AG04450 (cell line): ENCODE measurements around the gene B4GALT7. TPM values are rescaled to one million over a fixed set of nuclear protein-coding genes. Genes with fewer than 3 reads are reported as not detected.

Experiments
- CTCF ChIA-PET: fragments of 300-600, 350-600 bp; formaldehyde crosslinking; extraction: SDS; loops from one replicate; lab custom pipeline; 2022; ENCODE audit warnings: antibody characterized with exemption, inconsistent platforms; lab: Charles Lee
- POLR2A ChIA-PET: fragments of 350-600 bp; formaldehyde crosslinking; extraction: SDS; loops from one replicate; lab custom pipeline; 2021; ENCODE audit warnings: antibody characterized with exemption, inconsistent platforms; lab: Yijun Ruan, JAX
- DNase-seq: peaks from one replicate; pipeline ENCODE4 v3.0.0-alpha.2; 2011; ENCODE audit warnings: low read depth, low spot score
- H3K27ac ChIP-seq: one replicate; pipeline ENCODE4 v1.5.1; 2012; ENCODE audit warnings: low read depth, low read length, control low read depth
- H3K27me3 ChIP-seq: one replicate; pipeline ENCODE4 v1.6.0; 2012; ENCODE audit warnings: low read length; ENCODE audit not compliant: control insufficient read depth, insufficient read depth
- H3K4me3 ChIP-seq: 2 replicates; pipeline ENCODE4 v1.5.1; 2011; ENCODE audit warnings: mild to moderate bottlenecking, low read depth, low read length, control low read depth
- H3K9me3 ChIP-seq: 2 replicates; pipeline ENCODE4 v1.5.1; 2012; ENCODE audit warnings: low read length; ENCODE audit not compliant: control insufficient read depth, insufficient read depth
- polyA plus RNA-seq: library from polyadenylated mRNA; depleted of rRNA; stranded (reverse); fragments of >200 nt; gene quantifications from 2 replicates; pipeline ENCODE4 v1.2.3, GENCODE V29; 2011
- TF ChIP-seq, protein P1 (sequence below): IDR thresholded peaks from 2 replicates; pipeline ENCODE4 v1.5.1; 2011; ENCODE audit warnings: low read depth, low read length, control low read depth, inconsistent platforms

Gene B4GALT7
- polyA plus RNA-seq, 1 experiment = 18.3 TPM

GRCh38 chr5:177592905-177593304 lies 7.0 kb upstream of the B4GALT7 start:
- H3K9me3 ChIP-seq = peaks cover 5% of the 10 kb centered on the region; the same call in 1 of the 2 replicates
- CTCF ChIA-PET = interaction anchor here (0.6 to 1.9 kb wide), 7 partner anchors 10 to 100 kb away, joined by 3 to 13 read pairs (median 4); no protein-coding TSS in a partner anchor
- POLR2A ChIA-PET = interaction anchor here (0.6 to 1.8 kb wide), 7 partner anchors 14 to 611 kb away, joined by 3 to 14 read pairs (median 4); partner anchors contain the start of genes DDX41 and HNRNPAB
- no peak overlapping the region for H3K27ac ChIP-seq
- H3K27me3 ChIP-seq = peaks cover 10% of the 10 kb centered on the region
- peak overlapping the region; percentile 95 for H3K4me3 ChIP-seq
- TF ChIP-seq, protein P1, sequence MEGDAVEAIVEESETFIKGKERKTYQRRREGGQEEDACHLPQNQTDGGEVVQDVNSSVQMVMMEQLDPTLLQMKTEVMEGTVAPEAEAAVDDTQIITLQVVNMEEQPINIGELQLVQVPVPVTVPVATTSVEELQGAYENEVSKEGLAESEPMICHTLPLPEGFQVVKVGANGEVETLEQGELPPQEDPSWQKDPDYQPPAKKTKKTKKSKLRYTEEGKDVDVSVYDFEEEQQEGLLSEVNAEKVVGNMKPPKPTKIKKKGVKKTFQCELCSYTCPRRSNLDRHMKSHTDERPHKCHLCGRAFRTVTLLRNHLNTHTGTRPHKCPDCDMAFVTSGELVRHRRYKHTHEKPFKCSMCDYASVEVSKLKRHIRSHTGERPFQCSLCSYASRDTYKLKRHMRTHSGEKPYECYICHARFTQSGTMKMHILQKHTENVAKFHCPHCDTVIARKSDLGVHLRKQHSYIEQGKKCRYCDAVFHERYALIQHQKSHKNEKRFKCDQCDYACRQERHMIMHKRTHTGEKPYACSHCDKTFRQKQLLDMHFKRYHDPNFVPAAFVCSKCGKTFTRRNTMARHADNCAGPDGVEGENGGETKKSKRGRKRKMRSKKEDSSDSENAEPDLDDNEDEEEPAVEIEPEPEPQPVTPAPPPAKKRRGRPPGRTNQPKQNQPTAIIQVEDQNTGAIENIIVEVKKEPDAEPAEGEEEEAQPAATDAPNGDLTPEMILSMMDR = no peak
- no peak for DNase-seq

DNA sequence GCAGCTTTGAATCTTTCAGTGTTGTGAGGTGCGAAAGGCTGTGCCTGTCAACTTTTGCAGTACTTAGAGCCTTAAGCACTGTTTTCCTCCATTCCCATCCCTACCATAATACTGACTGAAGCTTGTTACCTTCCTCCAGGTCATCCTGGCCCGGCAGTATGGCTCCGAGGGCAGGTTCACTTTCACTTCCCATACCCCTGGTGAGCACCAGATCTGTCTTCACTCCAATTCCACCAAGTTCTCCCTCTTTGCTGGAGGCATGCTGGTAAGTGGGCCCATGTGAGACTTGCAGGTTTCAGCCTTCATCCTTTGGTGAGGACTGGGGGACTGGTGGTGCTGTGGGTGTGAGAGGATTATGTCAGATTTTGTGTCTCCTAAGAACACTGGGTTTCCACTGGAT lies 6.4 kb upstream of the B4GALT7 start:
- no peak overlapping the region for H3K27ac ChIP-seq

DNA sequence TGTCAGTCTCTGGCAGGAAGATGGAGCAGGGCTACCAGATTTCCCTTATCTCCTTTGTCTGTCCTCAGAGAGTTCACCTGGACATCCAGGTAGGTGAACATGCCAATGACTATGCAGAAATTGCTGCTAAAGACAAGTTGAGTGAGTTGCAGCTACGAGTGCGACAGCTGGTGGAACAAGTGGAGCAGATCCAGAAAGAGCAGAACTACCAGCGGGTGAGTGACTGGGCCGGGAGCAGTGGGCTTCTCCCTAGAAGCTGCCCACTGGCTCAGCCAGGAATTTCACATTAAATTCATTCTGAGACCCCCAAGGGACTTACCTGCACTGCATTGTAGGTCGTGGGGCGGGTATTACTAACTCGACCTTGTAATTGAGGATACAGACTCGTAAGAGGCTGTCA lies 5.9 kb upstream of the B4GALT7 start:
- peaks cover 5% of the 10 kb centered on the region; the same call in 1 of the 2 replicates for H3K9me3 ChIP-seq
- ChIA-PET CTCF (interaction anchor here (1.9 kb wide), 1 partner anchor 13 kb away, joined by 13 read pairs; no protein-coding TSS in a partner anchor), POLR2A (no interaction called here)
- H3K27me3 ChIP-seq = peaks cover 8% of the 10 kb centered on the region
- TF ChIP-seq, protein P1 = no peak
- H3K4me3 ChIP-seq = no peak overlapping the region
- no peak overlapping the region for H3K27ac ChIP-seq
- no peak for DNase-seq

More for the DNA sequence above, 6.4 kb upstream of the B4GALT7 start:
- POLR2A ChIA-PET = interaction anchor here (1.8 kb wide), 1 partner anchor 611 kb away, joined by 3 read pairs; the partner anchor contains the start of gene HNRNPAB
- CTCF ChIA-PET = interaction anchor here (0.9 to 1.9 kb wide), 5 partner anchors 11 to 101 kb away, joined by 3 to 13 read pairs (median 4); no protein-coding TSS in a partner anchor
- peaks cover 5% of the 10 kb centered on the region; the same call in 1 of the 2 replicates for H3K9me3 ChIP-seq
- peaks cover 8% of the 10 kb centered on the region for H3K27me3 ChIP-seq
- no peak for DNase-seq
- H3K4me3 ChIP-seq = peak overlapping the region; percentile 95
- TF ChIP-seq, protein P1 = no peak

- ChIA-PET POLR2A (interaction anchor here (0.6 kb wide), 1 partner anchor 10 kb away, joined by 4 read pairs; no protein-coding TSS in a partner anchor), CTCF (no interaction called here)
- TF ChIP-seq, protein P1 = no peak
- Histone ChIP-seq H3K4me3 (no peak overlapping the region), H3K9me3 (peaks cover 5% of the 10 kb centered on the region; the same call in 1 of the 2 replicates), H3K27me3 (peaks cover 5% of the 10 kb centered on the region), H3K27ac (no peak overlapping the region)
- DNase-seq = no peak
Observed at GRCh38 chr5:177595026-177595585, 4.8 kb upstream of the B4GALT7 start.
